HepG2 (cell line): Measurements from ENCODE around the gene GFRA1. TPM values are rescaled to one million over a fixed set of nuclear protein-coding genes. Genes with fewer than 3 reads are reported as not detected.

Experiments
- CBFB ChIP-seq: sonication (generic); formaldehyde crosslinking; IDR thresholded peaks from 2 replicates; pipeline ENCODE4 v1.4.0; 2020; ENCODE audit warnings: missing genetic modification reagents
- DRAP1 ChIP-seq: IDR thresholded peaks from 2 replicates; pipeline ENCODE4 v1.6.1; 2016; ENCODE audit warnings: missing genetic modification reagents, missing compliant biosample characterization
- ETV5 ChIP-seq: IDR thresholded peaks from 2 replicates; pipeline ENCODE4 v1.6.1; 2018; ENCODE audit warnings: missing biosample characterization, missing genetic modification reagents, inconsistent platforms, borderline replicate concordance
- EZH2 ChIP-seq: conservative IDR thresholded peaks from 2 replicates; pipeline ENCODE4 v1.6.1; 2012; ENCODE audit warnings: mild to moderate bottlenecking, low read depth, low read length, moderate library complexity
- FOSL2 ChIP-seq: sonication (generic); formaldehyde crosslinking; IDR thresholded peaks from 2 replicates; pipeline ENCODE4 v1.4.0; 2020; ENCODE audit warnings: missing genetic modification reagents
- FUBP1 ChIP-seq: sonication (generic); formaldehyde crosslinking; IDR thresholded peaks from 2 replicates; pipeline ENCODE4 v1.5.1; 2020; ENCODE audit warnings: missing genetic modification reagents, mild to moderate bottlenecking, borderline replicate concordance
- GATAD2A ChIP-seq: IDR thresholded peaks from 2 replicates; pipeline ENCODE4 v1.6.1; 2016
- IRF9 ChIP-seq: sonication (generic); formaldehyde crosslinking; IDR thresholded peaks from 2 replicates; pipeline ENCODE4 v1.8.0; 2022; ENCODE audit warnings: missing genetic modification reagents, mild to moderate bottlenecking, borderline replicate concordance
- PBX3 ChIP-seq: sonication (generic); formaldehyde crosslinking; IDR thresholded peaks from 2 replicates; pipeline ENCODE4 v1.8.1; 2023; ENCODE audit warnings: missing genetic modification reagents, inconsistent platforms, borderline replicate concordance
- POGZ ChIP-seq: sonication (generic); formaldehyde crosslinking; IDR thresholded peaks from 2 replicates; pipeline ENCODE4 v1.4.0; 2020; ENCODE audit warnings: mild to moderate bottlenecking, missing genetic modification reagents
- PRPF4 ChIP-seq: fragments of 200-400 bp; formaldehyde crosslinking; IDR thresholded peaks from 2 replicates; pipeline ENCODE4 v1.6.1; 2016; ENCODE audit warnings: low read length, low read depth; ENCODE audit not compliant: poor library complexity, severe bottlenecking
- SALL1 ChIP-seq: sonication (generic); formaldehyde crosslinking; IDR thresholded peaks from 2 replicates; pipeline ENCODE4 v1.8.0; 2022; ENCODE audit warnings: mild to moderate bottlenecking, missing genetic modification reagents
- ZFP37 ChIP-seq: sonication (generic); formaldehyde crosslinking; IDR thresholded peaks from 2 replicates; pipeline ENCODE4 v1.4.0; 2020; ENCODE audit warnings: missing genetic modification reagents, borderline replicate concordance
- ZNF10 ChIP-seq: sonication (generic); formaldehyde crosslinking; IDR thresholded peaks from 2 replicates; pipeline ENCODE4 v1.4.0; 2020; ENCODE audit warnings: mild to moderate bottlenecking, low read depth, missing genetic modification reagents, borderline replicate concordance
- ZNF296 ChIP-seq: sonication (generic); formaldehyde crosslinking; conservative IDR thresholded peaks from 2 replicates; pipeline ENCODE4 v1.5.0; 2020; ENCODE audit warnings: mild to moderate bottlenecking, missing genetic modification reagents
- ZNF446 ChIP-seq: sonication (generic); formaldehyde crosslinking; IDR thresholded peaks from 2 replicates; pipeline ENCODE4 v1.5.0; 2020; ENCODE audit warnings: mild to moderate bottlenecking, missing genetic modification reagents
- ZNF547 ChIP-seq: sonication (generic); formaldehyde crosslinking; IDR thresholded peaks from 2 replicates; pipeline ENCODE4 v1.5.1; 2020; ENCODE audit warnings: mild to moderate bottlenecking, missing genetic modification reagents
- ZNF563 ChIP-seq: sonication (generic); formaldehyde crosslinking; IDR thresholded peaks from 2 replicates; pipeline ENCODE4 v1.8.0; 2022; ENCODE audit warnings: mild to moderate bottlenecking, moderate library complexity, missing genetic modification reagents
- ZNF646 ChIP-seq: sonication (generic); formaldehyde crosslinking; IDR thresholded peaks from 2 replicates; pipeline ENCODE4 v1.9.0; 2021; ENCODE audit warnings: mild to moderate bottlenecking, missing genetic modification reagents
- polyA plus RNA-seq, 8 experiments: library from polyadenylated mRNA; depleted of rRNA in 3 of 8; stranded (reverse) in 7 of 8; unstranded in 1 of 8; fragments of >200 nt; fragmentation: Illumina TruSeq in 4 of 8; extraction: Trizol in 4 of 8; gene quantifications; 2 replicates each; pipeline versions ENCODE4 v1.2.1 to v1.2.3, GENCODE V29; 2011 to 2016; ENCODE audit warnings: low read depth in 4 of 8, missing spikeins in 1 of 8, mixed read lengths in 1 of 8; ENCODE audit not compliant: insufficient read depth in 1 of 8
- total RNA-seq, 5 experiments: library from RNA; depleted of rRNA; stranded (reverse); fragments of >200 nt; fragmentation: Illumina TruSeq; extraction: Trizol; gene quantifications; 2 replicates each; pipeline ENCODE4 v1.2.3, GENCODE V29; 2016; ENCODE audit warnings: low read depth in 1 of 5

Gene GFRA1
- total and polyA plus RNA-seq, 2 of the 13 experiments (the other 11 are each of a cell fraction or from before 2014, with no cell fraction given) = not detected

GRCh38 chr10:116038259-116038658, 234.7 kb downstream of the GFRA1 start (continued):
- TF ChIP-seq ZNF646 (CRISPR knock-in tag) (peak; percentile 86), CBFB (CRISPR knock-in tag) (no peak), FOSL2 (peak; percentile 36; the same call in 1 of the 2 replicates), EZH2 (no peak), POGZ (CRISPR knock-in tag) (0 out of 2 replicates have a peak, but pooled peaks have one; percentile 28), ZNF547 (CRISPR knock-in tag) (no peak), ZNF446 (no peak), PBX3 (CRISPR knock-in tag) (no peak), ZFP37 (CRISPR knock-in tag) (no peak), IRF9 (CRISPR knock-in tag) (no peak), SALL1 (CRISPR knock-in tag) (peak; percentile 45; the same call in 1 of the 2 replicates), ZNF563 (CRISPR knock-in tag) (no peak), GATAD2A (CRISPR knock-in tag) (peak; percentile 63), FUBP1 (CRISPR knock-in tag) (no peak), ZNF296 (CRISPR knock-in tag) (no peak), PRPF4 (no peak), ETV5 (peak; percentile 69; the same call in 1 of the 2 replicates), DRAP1 (no peak), ZNF10 (no peak)
